Liver (tissue), 3 donors: ENCODE measurements around the gene DZIP1.

ENCODE experiments used
- CTCF ChIP-seq: fragments of 150-350 bp; IDR thresholded peaks from 2 replicates; pipeline ENCODE4 v1.5.1; 2017; ENCODE audit warnings: improper control_type of control experiment, low read depth, low read length; ENCODE audit not compliant: missing input control
- FOXA1 ChIP-seq: IDR thresholded peaks from 2 replicates; pipeline ENCODE4 v1.6.1; 2016; ENCODE audit warnings: antibody characterized with exemption
- GABPA ChIP-seq, 2 donors: IDR thresholded peaks in 1 of 2; conservative IDR thresholded peaks in 1 of 2; 2 replicates each; pipeline ENCODE4 v1.6.1; 2016; ENCODE audit warnings: antibody characterized with exemption in 2 of 2, mild to moderate bottlenecking in 1 of 2, moderate library complexity in 1 of 2
- JUND ChIP-seq, 2 donors: IDR thresholded peaks; 2 replicates each; pipeline ENCODE4 v1.6.1; 2016; ENCODE audit warnings: antibody characterized with exemption in 2 of 2
- MAX ChIP-seq: IDR thresholded peaks from 2 replicates; pipeline ENCODE4 v1.6.1; 2016; ENCODE audit warnings: antibody characterized with exemption
- RXRA ChIP-seq, 2 donors: IDR thresholded peaks; 2 replicates each; pipeline ENCODE4 v1.6.1; 2017 to 2018; ENCODE audit warnings: antibody characterized with exemption in 2 of 2, mild to moderate bottlenecking in 1 of 2
- SP1 ChIP-seq: IDR thresholded peaks from 2 replicates; pipeline ENCODE4 v1.6.1; 2018; ENCODE audit warnings: antibody characterized with exemption, mild to moderate bottlenecking
- TF ChIP-seq, protein P1 (sequence below): IDR thresholded peaks from 2 replicates; pipeline ENCODE4 v1.6.1; 2016; ENCODE audit warnings: antibody characterized with exemption
- TF ChIP-seq, protein P2 (sequence below): IDR thresholded peaks from 2 replicates; pipeline ENCODE4 v1.6.1; 2016; ENCODE audit warnings: antibody characterized with exemption, mild to moderate bottlenecking
- donor health status: healthy.
- donor health status: healthy.

DNA sequence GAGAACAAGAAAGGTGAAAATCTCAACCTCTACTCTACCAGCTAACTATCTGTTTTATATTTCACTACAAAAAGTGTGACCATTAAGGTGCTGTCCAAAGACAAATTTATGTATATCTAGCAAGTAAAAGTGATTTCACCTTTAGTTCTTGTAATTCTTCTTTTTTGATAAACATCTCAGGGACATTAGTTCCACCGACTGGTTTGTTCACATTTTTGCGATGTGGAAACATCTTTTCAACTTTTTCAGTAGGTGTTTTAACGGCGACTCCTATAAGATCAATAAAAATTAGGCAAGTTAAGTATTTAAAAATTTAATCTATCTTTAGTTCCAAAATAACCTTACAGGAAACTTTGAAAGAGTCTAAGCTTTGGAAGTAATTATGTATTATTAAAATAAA, 58.6 kb downstream of the DZIP1 start:
- TF ChIP-seq CTCF (no peak), RXRA (IDR thresholded peaks at IDR 0.05) (no peak), JUND (IDR thresholded peaks at IDR 0.05) (no peak), MAX (no peak), FOXA1 (no peak), GABPA (IDR thresholded peaks at IDR 0.05 in 1 of 2, conservative IDR thresholded peaks at IDR 0.05 in 1 of 2) (no peak), SP1 (no peak)
- TF ChIP-seq, protein P1, sequence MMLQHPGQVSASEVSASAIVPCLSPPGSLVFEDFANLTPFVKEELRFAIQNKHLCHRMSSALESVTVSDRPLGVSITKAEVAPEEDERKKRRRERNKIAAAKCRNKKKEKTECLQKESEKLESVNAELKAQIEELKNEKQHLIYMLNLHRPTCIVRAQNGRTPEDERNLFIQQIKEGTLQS, result no peak
- TF ChIP-seq, protein P2, sequence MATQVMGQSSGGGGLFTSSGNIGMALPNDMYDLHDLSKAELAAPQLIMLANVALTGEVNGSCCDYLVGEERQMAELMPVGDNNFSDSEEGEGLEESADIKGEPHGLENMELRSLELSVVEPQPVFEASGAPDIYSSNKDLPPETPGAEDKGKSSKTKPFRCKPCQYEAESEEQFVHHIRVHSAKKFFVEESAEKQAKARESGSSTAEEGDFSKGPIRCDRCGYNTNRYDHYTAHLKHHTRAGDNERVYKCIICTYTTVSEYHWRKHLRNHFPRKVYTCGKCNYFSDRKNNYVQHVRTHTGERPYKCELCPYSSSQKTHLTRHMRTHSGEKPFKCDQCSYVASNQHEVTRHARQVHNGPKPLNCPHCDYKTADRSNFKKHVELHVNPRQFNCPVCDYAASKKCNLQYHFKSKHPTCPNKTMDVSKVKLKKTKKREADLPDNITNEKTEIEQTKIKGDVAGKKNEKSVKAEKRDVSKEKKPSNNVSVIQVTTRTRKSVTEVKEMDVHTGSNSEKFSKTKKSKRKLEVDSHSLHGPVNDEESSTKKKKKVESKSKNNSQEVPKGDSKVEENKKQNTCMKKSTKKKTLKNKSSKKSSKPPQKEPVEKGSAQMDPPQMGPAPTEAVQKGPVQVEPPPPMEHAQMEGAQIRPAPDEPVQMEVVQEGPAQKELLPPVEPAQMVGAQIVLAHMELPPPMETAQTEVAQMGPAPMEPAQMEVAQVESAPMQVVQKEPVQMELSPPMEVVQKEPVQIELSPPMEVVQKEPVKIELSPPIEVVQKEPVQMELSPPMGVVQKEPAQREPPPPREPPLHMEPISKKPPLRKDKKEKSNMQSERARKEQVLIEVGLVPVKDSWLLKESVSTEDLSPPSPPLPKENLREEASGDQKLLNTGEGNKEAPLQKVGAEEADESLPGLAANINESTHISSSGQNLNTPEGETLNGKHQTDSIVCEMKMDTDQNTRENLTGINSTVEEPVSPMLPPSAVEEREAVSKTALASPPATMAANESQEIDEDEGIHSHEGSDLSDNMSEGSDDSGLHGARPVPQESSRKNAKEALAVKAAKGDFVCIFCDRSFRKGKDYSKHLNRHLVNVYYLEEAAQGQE, result no peak
